SH-SY5Y (cell line): ENCODE measurements around the gene CCDC88C.

Experiments
- GATA2 ChIP-seq: IDR thresholded peaks from 2 replicates; pipeline ENCODE4 v1.6.1; 2011; ENCODE audit warnings: mild to moderate bottlenecking, low read depth, low read length
- GATA3 ChIP-seq: IDR thresholded peaks from 2 replicates; pipeline ENCODE4 v1.6.1; 2011; ENCODE audit warnings: low read depth, mild to moderate bottlenecking, low read length, moderate library complexity

DNA sequence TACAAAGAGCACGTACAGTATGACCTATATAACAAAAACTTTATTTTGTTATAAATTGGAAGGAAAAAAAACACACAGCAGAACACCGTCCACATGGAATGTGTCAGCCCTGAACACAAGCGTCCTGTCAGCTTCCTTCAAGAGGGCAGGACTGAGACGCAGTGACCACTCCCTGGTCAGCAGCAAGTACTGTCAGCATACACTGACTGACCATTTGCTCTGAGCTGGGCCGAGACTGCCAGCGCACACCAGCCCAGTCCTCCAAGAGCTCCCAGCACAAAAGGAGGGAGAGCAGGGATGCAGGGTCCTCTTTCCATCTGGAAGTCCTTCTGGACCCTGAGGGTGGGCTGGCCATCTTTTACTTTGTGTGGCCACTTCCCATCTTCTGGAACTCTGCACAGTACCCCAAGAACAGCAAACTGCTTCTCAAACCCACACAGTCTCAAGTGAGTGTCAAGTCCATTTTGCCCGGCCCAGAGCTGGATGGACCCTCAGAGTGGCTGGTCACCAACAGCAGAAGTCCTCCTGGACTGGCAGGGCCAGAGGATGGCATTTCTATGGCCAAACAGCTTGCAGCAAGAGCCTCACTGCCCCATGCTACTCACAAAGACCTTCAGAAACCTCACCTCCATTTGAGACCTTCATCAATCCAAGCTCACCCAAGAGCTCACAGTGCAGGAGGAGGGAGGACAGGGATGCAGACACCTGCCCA is 11.7 kb downstream of the CCDC88C start:
- TF ChIP-seq GATA3 (no peak), GATA2 (no peak)
